ENCODE measurements around the gene MRPS22. TPM values are rescaled to one million over a fixed set of nuclear protein-coding genes. Genes with fewer than 3 reads are reported as not detected.

The MRPS22 gene
- total and polyA plus RNA-seq, 2 of the 8 experiments (the other 6 are each of a cell fraction or from before 2014, with no cell fraction given) = 28.3 to 45.8 TPM

DNA sequence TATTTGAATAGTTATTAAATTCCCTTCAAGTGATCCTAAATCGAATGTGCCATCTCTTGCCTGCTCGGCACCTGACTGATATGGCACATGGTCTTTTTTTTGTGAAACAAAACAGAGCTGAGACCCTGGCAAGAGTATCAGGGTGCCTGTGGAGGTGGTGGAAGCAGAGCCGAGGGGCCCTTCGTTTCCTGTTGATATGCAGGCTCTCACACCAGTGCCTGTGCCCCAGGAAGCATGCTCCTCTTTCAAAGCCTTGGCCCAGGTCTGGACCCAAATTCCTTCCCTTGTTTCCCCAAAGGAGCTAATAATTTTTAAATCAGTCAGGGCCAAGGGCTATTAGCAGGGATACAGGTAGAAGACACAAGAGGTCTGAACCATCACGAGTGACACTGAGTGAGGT lies 21.5 kb upstream of the MRPS22 start:
- no peaks in the 10 kb centered on the region for H4K20me1 ChIP-seq (replicated peaks in 1 of 2; ENCODE audit: control insufficient read depth in 1 of 2, insufficient read depth in 2 of 2, low read length in 2 of 2)
- H3K9me3 ChIP-seq (ENCODE audit: insufficient read depth in 2 of 2, low read depth in 1 of 2, low read length in 1 of 2) = no peaks in the 10 kb centered on the region
- no peak overlapping the region for H2BK20ac ChIP-seq (ENCODE audit: low read length)
- H3K4me1 ChIP-seq (replicated peaks in 1 of 4; ENCODE audit: control insufficient read depth in 3 of 4, insufficient read depth in 4 of 4, low read length in 3 of 4) = peaks cover 0 to 2% (median 0%) of the 10 kb centered on the region in 4 experiments; a peak in 2 of 7 replicates
- no peak overlapping the region for H3K27ac ChIP-seq (ENCODE audit: low read depth, low read length)
- H3K14ac ChIP-seq (ENCODE audit: insufficient read length) = no peak overlapping the region
- no peak overlapping the region for H2AFZ ChIP-seq (ENCODE audit: low read length)
- WGBS, 2 experiments (ENCODE audit: extremely low coverage in 1 of 2, insufficient coverage in 1 of 2, insufficient read length in 1 of 2, insufficient replicate concordance in 2 of 2, low coverage in 1 of 2, low lambda C conversion rate in 2 of 2, missing lambda C conversion rate in 1 of 2) = 90% methylated on average over 5 of the region's 5 CpGs; no CpG with 5 or more reads in 1 of the 2 experiments
- no peak overlapping the region for H3K9ac ChIP-seq (replicated peaks in 1 of 4; ENCODE audit: extremely low read depth in 1 of 4, low read depth in 3 of 4, low read length in 3 of 4)
- H3K23ac ChIP-seq (ENCODE audit: insufficient read length) = no peak overlapping the region
- no peak overlapping the region for H2AK5ac ChIP-seq (ENCODE audit: low read depth, low read length)
- H4K5ac ChIP-seq (ENCODE audit: insufficient read length, low read depth, low read length) = no peak overlapping the region
- H3K18ac ChIP-seq (ENCODE audit: extremely low read depth, low read length) = no peak overlapping the region
- DNase-seq (ENCODE audit: low read depth in 1 of 2, low spot score in 2 of 2) (no peak), FAIRE-seq (no peak)
- no peak overlapping the region for H2BK5ac ChIP-seq (ENCODE audit: low read depth, low read length)
- H2BK15ac ChIP-seq (ENCODE audit: low read length) = no peak overlapping the region
- no peak overlapping the region for H4K91ac ChIP-seq (replicated peaks; ENCODE audit: insufficient read length, low read length)
- no peak overlapping the region for H3K4ac ChIP-seq (replicated peaks; ENCODE audit: insufficient read length, low read depth, low read length)
- ChIA-PET POLR2A (ENCODE audit: partially characterized antibody) (no interaction called here), CTCF (ENCODE audit: partially characterized antibody) (interaction anchor here (1.2 kb wide), 1 partner anchor 382 kb away, joined by 3 read pairs; no protein-coding TSS in a partner anchor)
- H3K23me2 ChIP-seq (ENCODE audit: low read depth, low read length) = no peaks in the 10 kb centered on the region
- no peak overlapping the region for H2BK12ac ChIP-seq (ENCODE audit: low read depth, low read length)
- H4K8ac ChIP-seq (ENCODE audit: extremely low read depth, insufficient read depth, low read length) = no peak overlapping the region; the same call in 1 of the 2 replicates
- TF ChIP-seq CHD2 (IDR thresholded peaks at IDR 0.05; ENCODE audit: low read length) = no peak
- no peak for TF ChIP-seq MAFK (IDR thresholded peaks at IDR 0.05; ENCODE audit: low read depth, low read length)
- no peak overlapping the region for H3K4me2 ChIP-seq (ENCODE audit: insufficient read depth in 1 of 2, low read depth in 2 of 2, low read length in 2 of 2)
- no peaks in the 10 kb centered on the region for H3K36me3 ChIP-seq (ENCODE audit: control insufficient read depth in 2 of 4, insufficient read depth in 4 of 4, low read length in 3 of 4)
- H3K79me2 ChIP-seq (ENCODE audit: control insufficient read depth in 1 of 2, insufficient read depth in 2 of 2, low read length in 2 of 2) = no peaks in the 10 kb centered on the region
- H3K27me3 ChIP-seq (replicated peaks in 1 of 4; ENCODE audit: control insufficient read depth in 3 of 4, extremely low read depth in 1 of 4, insufficient read depth in 3 of 4, low read length in 3 of 4) = no peaks in the 10 kb centered on the region
- H2BK120ac ChIP-seq (replicated peaks; ENCODE audit: low read depth, low read length) = no peak overlapping the region
- no peak overlapping the region for H3K56ac ChIP-seq (replicated peaks; ENCODE audit: insufficient read length, low read depth, low read length)
- H3K79me1 ChIP-seq (ENCODE audit: low read depth, low read length) = no peaks in the 10 kb centered on the region
- H3K4me3 ChIP-seq (ENCODE audit: extremely low read depth in 1 of 4, insufficient read depth in 2 of 4, low read depth in 3 of 4, low read length in 4 of 4) = no peak overlapping the region

Data from H1 (cell line).